Ishikawa (cell line): ENCODE data around the gene CCDC9B.

Experiments
- EGR1 ChIP-seq: IDR thresholded peaks from 2 replicates; pipeline ENCODE4 v1.6.1; 2012
- EP300 ChIP-seq: IDR thresholded peaks from 2 replicates; pipeline ENCODE4 v1.6.1; 2012; ENCODE audit warnings: borderline replicate concordance
- TAF1 ChIP-seq: IDR thresholded peaks from 2 replicates; pipeline ENCODE4 v1.6.1; 2012; ENCODE audit warnings: low read depth, mild to moderate bottlenecking
- ZBTB7A ChIP-seq: IDR thresholded peaks from 2 replicates; pipeline ENCODE4 v1.6.1; 2012; ENCODE audit warnings: low read depth
- TF ChIP-seq, protein P1 (sequence below): IDR thresholded peaks from 2 replicates; pipeline ENCODE4 v1.6.1; 2012
- TF ChIP-seq, protein P2 (sequence below): IDR thresholded peaks from 2 replicates; pipeline ENCODE4 v1.6.1; 2012; ENCODE audit warnings: low read depth, mild to moderate bottlenecking

DNA sequence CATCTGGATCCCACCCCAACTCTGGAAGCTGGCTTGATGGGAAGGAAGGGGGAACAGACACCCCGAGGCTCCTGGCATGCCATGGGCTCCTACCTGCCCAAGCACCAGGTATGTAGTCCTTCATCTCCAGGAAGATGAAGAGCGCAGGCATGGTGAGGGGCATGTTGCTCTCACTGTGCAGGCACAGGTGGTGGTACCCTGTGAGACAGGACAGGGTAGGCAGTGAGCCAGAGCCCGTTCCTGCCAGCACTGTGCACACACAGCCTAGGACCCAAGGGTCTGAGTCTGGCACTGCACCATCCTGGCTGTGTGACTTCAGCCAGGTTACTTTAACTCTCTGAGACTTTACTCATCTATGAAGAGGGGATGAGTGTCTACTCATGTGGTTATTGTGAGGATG lies 48.5 kb downstream of the CCDC9B start:
- no peak for TF ChIP-seq ZBTB7A
- TF ChIP-seq TAF1: no peak
- TF ChIP-seq, protein P1, sequence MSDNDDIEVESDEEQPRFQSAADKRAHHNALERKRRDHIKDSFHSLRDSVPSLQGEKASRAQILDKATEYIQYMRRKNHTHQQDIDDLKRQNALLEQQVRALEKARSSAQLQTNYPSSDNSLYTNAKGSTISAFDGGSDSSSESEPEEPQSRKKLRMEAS: no peak
- TF ChIP-seq EGR1: no peak
- no peak for TF ChIP-seq EP300
- TF ChIP-seq, protein P2, sequence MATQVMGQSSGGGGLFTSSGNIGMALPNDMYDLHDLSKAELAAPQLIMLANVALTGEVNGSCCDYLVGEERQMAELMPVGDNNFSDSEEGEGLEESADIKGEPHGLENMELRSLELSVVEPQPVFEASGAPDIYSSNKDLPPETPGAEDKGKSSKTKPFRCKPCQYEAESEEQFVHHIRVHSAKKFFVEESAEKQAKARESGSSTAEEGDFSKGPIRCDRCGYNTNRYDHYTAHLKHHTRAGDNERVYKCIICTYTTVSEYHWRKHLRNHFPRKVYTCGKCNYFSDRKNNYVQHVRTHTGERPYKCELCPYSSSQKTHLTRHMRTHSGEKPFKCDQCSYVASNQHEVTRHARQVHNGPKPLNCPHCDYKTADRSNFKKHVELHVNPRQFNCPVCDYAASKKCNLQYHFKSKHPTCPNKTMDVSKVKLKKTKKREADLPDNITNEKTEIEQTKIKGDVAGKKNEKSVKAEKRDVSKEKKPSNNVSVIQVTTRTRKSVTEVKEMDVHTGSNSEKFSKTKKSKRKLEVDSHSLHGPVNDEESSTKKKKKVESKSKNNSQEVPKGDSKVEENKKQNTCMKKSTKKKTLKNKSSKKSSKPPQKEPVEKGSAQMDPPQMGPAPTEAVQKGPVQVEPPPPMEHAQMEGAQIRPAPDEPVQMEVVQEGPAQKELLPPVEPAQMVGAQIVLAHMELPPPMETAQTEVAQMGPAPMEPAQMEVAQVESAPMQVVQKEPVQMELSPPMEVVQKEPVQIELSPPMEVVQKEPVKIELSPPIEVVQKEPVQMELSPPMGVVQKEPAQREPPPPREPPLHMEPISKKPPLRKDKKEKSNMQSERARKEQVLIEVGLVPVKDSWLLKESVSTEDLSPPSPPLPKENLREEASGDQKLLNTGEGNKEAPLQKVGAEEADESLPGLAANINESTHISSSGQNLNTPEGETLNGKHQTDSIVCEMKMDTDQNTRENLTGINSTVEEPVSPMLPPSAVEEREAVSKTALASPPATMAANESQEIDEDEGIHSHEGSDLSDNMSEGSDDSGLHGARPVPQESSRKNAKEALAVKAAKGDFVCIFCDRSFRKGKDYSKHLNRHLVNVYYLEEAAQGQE: no peak
